Uterus (tissue), 4 donors: ENCODE measurements around the gene UBASH3B. TPM values are rescaled to one million over a fixed set of nuclear protein-coding genes. Genes with fewer than 3 reads are reported as not detected.

ENCODE experiments used
- DNase-seq, 2 donors: peaks; one replicate each; pipeline ENCODE4 v3.0.0-alpha.2; 2019 to 2020
- H3K27ac ChIP-seq, 2 donors: fragments of 200-600 bp; sonication (generic); 1 replicate in 1 of 2; 2 replicates in 1 of 2; pipeline ENCODE4 v1.5.1; 2016 to 2018
- H3K27me3 ChIP-seq, 2 donors: fragments of 200-600 bp; sonication (generic); one replicate each; pipeline ENCODE4 v1.5.1; 2018 to 2019; ENCODE audit warnings: control low read depth in 1 of 2
- H3K36me3 ChIP-seq, 2 donors: fragments of 200-600 bp; sonication (generic); one replicate each; pipeline ENCODE4 v1.5.1; 2019; ENCODE audit warnings: control low read depth in 1 of 2
- H3K4me1 ChIP-seq, 2 donors: fragments of 200-600 bp; sonication (generic); one replicate each; pipeline ENCODE4 v1.5.1; 2018 to 2019; ENCODE audit warnings: control low read depth in 1 of 2
- H3K4me3 ChIP-seq, 2 donors: fragments of 200-600 bp; sonication (generic); 1 replicate in 1 of 2; 2 replicates in 1 of 2; pipeline ENCODE4 v1.5.1; 2018 to 2019; ENCODE audit warnings: mild to moderate bottlenecking in 1 of 2
- H3K9me3 ChIP-seq, 2 donors: fragments of 200-600 bp; sonication (generic); one replicate each; pipeline ENCODE4 v1.5.1; 2019; ENCODE audit warnings: control low read depth in 1 of 2
- POLR2A ChIP-seq, 2 donors: fragments of 450-650 bp; IDR thresholded peaks; one replicate each; pipeline ENCODE4 v1.6.1; 2016; ENCODE audit warnings: antibody characterized with exemption in 2 of 2, mild to moderate bottlenecking in 1 of 2, moderate library complexity in 1 of 2
- intact Hi-C: fragments of 100-400 bp; cut with DNase I; formaldehyde crosslinking; loops from one replicate; pipeline ENCODE4 v1.15.1; 2023; ENCODE audit warnings: low total_unique reads
- total RNA-seq, 4 donors: library from RNA; depleted of rRNA in 3 of 4; stranded (reverse); fragments of >200 nt in 3 of 4; gene quantifications; one replicate each; pipeline versions ENCODE4 v1.1.0 to v1.2.4, GENCODE V29; 2014 to 2023
- TF ChIP-seq, protein P1 (sequence below), 4 experiments: fragments of 200-600 bp in 2 of 4; fragments of 450-650 bp in 2 of 4; sonication (generic) in 2 of 4; IDR thresholded peaks; one replicate each; pipeline ENCODE4 v1.5.1; 2016 to 2019; ENCODE audit warnings: antibody characterized with exemption in 4 of 4, mild to moderate bottlenecking in 2 of 4, moderate library complexity in 1 of 4
- donor health status: DM: yes; HTN: yes; CAD: no.

UBASH3B gene
- total RNA-seq, 4 donors from 2014 or later, result under 0.01 to 5.8 (median 2.0) TPM

DNA sequence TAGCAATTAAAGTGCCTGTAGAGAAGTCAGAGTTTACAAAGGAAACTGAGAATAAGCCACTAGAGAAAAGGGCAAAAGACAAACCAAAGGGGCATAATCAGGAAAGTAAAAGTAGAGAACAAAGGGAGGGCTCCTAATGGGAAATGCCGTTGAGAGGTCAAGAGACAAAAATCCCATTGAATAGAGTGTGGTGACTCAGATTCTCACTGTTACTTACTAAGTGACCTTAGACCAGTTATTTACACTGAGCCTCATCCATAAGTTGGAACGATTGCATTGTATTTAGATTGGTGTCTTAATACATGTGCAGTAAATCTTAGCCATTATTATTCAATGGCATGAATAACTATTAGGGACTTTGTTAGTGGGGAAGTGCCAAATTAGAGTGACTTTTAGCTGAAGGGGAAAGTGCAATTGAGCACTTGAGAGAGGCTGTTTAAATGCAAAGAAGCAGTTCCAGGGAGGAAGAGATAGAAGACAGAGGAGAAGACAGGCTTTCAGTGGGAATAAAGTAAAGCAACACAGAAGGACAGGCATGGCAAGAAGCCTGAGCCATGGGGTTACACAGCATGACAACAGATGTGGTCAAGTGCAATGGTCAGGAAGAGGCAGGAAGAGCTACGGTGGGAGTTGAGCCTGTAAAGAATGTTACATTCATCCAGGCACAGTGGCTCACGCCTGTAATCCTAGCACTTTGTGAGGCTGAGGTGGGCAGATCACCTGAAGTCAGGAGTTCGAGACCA lies 82.6 kb downstream of the UBASH3B start:
- Histone ChIP-seq H3K36me3 (no peaks in the 10 kb centered on the region), H3K4me1 (no peaks in the 10 kb centered on the region), H3K4me3 (no peak overlapping the region), H3K27ac (no peak overlapping the region), H3K9me3 (no peaks in the 10 kb centered on the region), H3K27me3 (no peaks in the 10 kb centered on the region)
- intact Hi-C loops, result no loop called here
- no peak for DNase-seq
- TF ChIP-seq, protein P1, sequence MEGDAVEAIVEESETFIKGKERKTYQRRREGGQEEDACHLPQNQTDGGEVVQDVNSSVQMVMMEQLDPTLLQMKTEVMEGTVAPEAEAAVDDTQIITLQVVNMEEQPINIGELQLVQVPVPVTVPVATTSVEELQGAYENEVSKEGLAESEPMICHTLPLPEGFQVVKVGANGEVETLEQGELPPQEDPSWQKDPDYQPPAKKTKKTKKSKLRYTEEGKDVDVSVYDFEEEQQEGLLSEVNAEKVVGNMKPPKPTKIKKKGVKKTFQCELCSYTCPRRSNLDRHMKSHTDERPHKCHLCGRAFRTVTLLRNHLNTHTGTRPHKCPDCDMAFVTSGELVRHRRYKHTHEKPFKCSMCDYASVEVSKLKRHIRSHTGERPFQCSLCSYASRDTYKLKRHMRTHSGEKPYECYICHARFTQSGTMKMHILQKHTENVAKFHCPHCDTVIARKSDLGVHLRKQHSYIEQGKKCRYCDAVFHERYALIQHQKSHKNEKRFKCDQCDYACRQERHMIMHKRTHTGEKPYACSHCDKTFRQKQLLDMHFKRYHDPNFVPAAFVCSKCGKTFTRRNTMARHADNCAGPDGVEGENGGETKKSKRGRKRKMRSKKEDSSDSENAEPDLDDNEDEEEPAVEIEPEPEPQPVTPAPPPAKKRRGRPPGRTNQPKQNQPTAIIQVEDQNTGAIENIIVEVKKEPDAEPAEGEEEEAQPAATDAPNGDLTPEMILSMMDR (IDR thresholded peaks at IDR 0.05), result no peak
- no peak for TF ChIP-seq POLR2A (IDR thresholded peaks at IDR 0.05)

DNA sequence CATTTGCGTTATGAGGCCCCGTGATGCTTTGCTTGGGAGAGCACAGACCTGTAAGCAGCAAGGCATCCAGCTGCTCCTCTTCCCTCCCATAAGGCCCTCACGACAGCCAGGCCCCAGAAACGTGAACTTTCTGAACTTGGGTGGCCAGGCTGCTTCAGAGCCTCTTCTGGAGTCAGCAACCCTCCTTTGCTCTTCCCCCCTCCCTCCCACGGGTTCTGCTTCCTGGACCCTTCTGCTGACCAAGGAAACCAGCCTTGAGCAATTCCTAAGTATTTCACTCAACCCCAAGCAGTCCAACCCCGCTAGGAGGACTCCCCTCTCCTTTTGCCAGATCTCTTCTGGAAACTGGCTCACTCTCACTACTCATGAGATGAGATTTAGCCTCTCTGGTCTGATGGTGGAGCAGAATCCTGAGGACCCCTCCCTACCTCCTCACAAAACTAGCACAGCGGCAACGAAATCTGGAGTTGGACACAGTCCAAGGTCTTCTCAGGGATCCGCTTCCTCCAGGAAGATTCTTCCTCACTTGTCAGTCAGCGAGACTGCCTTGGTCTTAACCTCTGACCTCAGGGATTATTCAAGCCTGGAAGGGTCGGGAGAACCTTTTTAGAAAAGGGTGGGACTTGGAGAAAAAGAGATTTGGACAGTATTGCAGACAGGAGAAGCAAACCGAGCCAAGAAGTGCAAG lies 86.2 kb downstream of the UBASH3B start:
- H3K9me3 ChIP-seq, result no peaks in the 10 kb centered on the region
- H3K4me1 ChIP-seq, result no peaks in the 10 kb centered on the region
- no peak overlapping the region for H3K4me3 ChIP-seq
- peak; percentile 63 to 69 for DNase-seq
- TF ChIP-seq, protein P1 (IDR thresholded peaks at IDR 0.05), result no peak
- no peak for TF ChIP-seq POLR2A (IDR thresholded peaks at IDR 0.05)
- intact Hi-C loops, result no loop called here
- H3K27me3 ChIP-seq, result no peaks in the 10 kb centered on the region
- no peaks in the 10 kb centered on the region for H3K36me3 ChIP-seq
- peak overlapping the region; percentile 46 to 61 for H3K27ac ChIP-seq

DNA sequence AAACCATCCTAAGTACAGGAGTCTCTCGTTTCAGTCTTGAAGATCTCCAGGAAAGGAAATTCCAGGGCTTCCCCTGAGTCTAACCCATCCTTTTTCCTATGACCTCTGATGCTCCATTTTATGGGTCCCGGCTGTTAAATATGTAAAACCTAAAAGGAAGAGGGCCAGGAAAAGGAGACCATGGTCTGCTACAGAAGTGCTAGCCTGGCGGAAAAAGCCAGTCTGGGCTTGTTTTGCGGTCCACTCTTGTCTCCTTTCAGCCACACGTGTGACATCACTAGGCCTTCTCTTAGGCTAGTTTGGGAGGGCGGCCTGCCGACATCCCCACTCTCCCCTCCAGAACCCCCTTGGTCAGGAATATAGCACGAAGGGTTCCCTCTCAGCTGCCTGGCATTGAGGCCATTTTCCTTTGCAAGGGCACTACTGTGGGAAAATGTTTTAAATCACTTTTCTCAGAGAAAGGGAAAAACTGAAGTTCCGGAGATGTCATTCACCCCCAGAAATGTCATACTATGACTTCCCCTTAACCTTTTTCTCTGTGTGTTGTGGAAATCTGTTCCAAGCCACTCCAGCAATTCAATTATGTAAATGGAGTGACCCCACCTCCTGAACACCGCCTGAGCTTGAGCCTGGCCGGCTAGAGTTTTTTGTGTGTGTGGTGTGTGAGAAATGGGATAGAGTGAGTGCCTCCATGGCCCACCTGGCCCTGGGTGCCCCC lies 86.9 kb downstream of the UBASH3B start:
- peak overlapping the region; percentile 46 to 61 for H3K27ac ChIP-seq
- no peaks in the 10 kb centered on the region for H3K36me3 ChIP-seq
- H3K4me3 ChIP-seq, result no peak overlapping the region
- no peaks in the 10 kb centered on the region for H3K4me1 ChIP-seq
- intact Hi-C loops, result no loop called here
- TF ChIP-seq POLR2A (IDR thresholded peaks at IDR 0.05), result no peak
- TF ChIP-seq, protein P1 (IDR thresholded peaks at IDR 0.05), result no peak
- H3K27me3 ChIP-seq, result no peaks in the 10 kb centered on the region
- no peaks in the 10 kb centered on the region for H3K9me3 ChIP-seq
- DNase-seq, result peak in 1 of 2 donors; percentile 24

DNA sequence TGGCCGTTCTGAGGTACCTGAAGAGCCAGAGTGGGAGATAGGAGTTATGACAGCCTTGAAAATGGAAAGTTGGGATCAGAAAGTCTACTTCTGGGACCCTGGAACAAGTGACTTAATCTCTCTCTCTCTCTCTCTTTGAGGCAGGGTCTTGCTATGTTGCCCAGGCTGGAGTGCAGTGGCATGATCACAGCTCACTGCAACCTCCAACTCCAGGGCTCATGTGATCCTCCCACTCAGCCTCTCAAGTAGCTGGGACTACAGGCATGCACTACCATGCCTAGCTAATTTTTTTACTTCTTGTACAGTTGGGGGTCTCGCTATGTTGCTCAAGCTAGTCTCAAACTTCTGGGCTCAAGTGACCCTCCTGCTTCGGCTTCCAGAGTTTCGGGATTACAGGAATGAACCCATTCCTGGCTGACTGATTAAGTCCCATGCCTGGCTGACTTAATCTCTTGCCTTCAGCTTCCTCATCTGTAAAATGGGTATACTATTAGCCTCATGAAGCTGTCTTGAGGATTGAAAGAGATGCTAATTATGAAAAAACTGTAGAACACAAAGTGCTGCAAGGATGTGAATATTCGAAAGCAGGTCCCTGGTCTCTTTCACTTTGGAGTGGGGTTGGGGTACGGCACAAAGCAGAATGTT lies 87.7 kb downstream of the UBASH3B start:
- TF ChIP-seq POLR2A (IDR thresholded peaks at IDR 0.05), result no peak
- TF ChIP-seq, protein P1 (IDR thresholded peaks at IDR 0.05), result no peak
- no peaks in the 10 kb centered on the region for H3K4me1 ChIP-seq
- H3K4me3 ChIP-seq, result no peak overlapping the region
- DNase-seq, result no peak
- no peaks in the 10 kb centered on the region for H3K9me3 ChIP-seq
- intact Hi-C loops, result no loop called here
- no peaks in the 10 kb centered on the region for H3K36me3 ChIP-seq
- H3K27me3 ChIP-seq, result no peaks in the 10 kb centered on the region
- H3K27ac ChIP-seq, result peak overlapping the region in 1 of 2 donors; percentile 61
